Measurements from ENCODE around the gene EYA2.
A peak's percentile ranks its signal among the peaks of the same experiment; 100 is the strongest.

The EYA2 gene

GRCh38 chr20:47141941-47142773, 247.5 kb downstream of the EYA2 start:
- no peak for DNase-seq (ENCODE audit: low spot score)

- no peak for DNase-seq (ENCODE audit: low spot score)
These were observed 248.1 kb downstream of the EYA2 start for GRCh38 chr20:47142774-47143170.

GRCh38 chr20:47143657-47144056, 249.0 kb downstream of the EYA2 start:
- DNase-seq (ENCODE audit: low spot score), result no peak

GRCh38 chr20:47144463-47144862, 249.8 kb downstream of the EYA2 start:
- DNase-seq (ENCODE audit: low spot score), result no peak

GRCh38 chr20:47146686-47147085, 252.0 kb downstream of the EYA2 start:
- DNase-seq (ENCODE audit: low spot score), result no peak

GRCh38 chr20:47148059-47148458, 253.4 kb downstream of the EYA2 start:
- DNase-seq (ENCODE audit: low spot score), result no peak

GRCh38 chr20:47149939-47150338, 255.3 kb downstream of the EYA2 start:
- DNase-seq (ENCODE audit: low spot score), result no peak

- peak; percentile 52 for DNase-seq (ENCODE audit: low spot score)
These were observed 255.9 kb downstream of the EYA2 start for GRCh38 chr20:47150403-47151152.

GRCh38 chr20:47152068-47152467, 257.4 kb downstream of the EYA2 start:
- DNase-seq (ENCODE audit: low spot score), result no peak

GRCh38 chr20:47154089-47154488, 259.4 kb downstream of the EYA2 start:
- no peak for DNase-seq (ENCODE audit: low spot score)

- no peak for DNase-seq (ENCODE audit: low spot score)
These were observed 261.9 kb downstream of the EYA2 start for GRCh38 chr20:47156301-47157137.

- DNase-seq (ENCODE audit: low spot score), result no peak
These were observed 264.5 kb downstream of the EYA2 start for GRCh38 chr20:47159166-47159565.

- no peak for DNase-seq (ENCODE audit: low spot score)
These were observed 265.6 kb downstream of the EYA2 start for GRCh38 chr20:47160240-47160639.

GRCh38 chr20:47160992-47161391, 266.3 kb downstream of the EYA2 start:
- no peak for DNase-seq (ENCODE audit: low spot score)

GRCh38 chr20:47161411-47161810, 266.8 kb downstream of the EYA2 start:
- no peak for DNase-seq (ENCODE audit: low spot score)

GRCh38 chr20:47164140-47164539, 269.5 kb downstream of the EYA2 start:
- DNase-seq (ENCODE audit: low spot score), result no peak

- DNase-seq (ENCODE audit: low spot score), result no peak
These were observed 270.8 kb downstream of the EYA2 start for GRCh38 chr20:47165376-47165865.

GRCh38 chr20:47167846-47168245, 273.2 kb downstream of the EYA2 start:
- no peak for DNase-seq (ENCODE audit: low spot score)

GRCh38 chr20:47172579-47172978, 277.9 kb downstream of the EYA2 start:
- DNase-seq (ENCODE audit: low spot score), result no peak

GRCh38 chr20:47173596-47174216, 279.1 kb downstream of the EYA2 start:
- no peak for DNase-seq (ENCODE audit: low spot score)

GRCh38 chr20:47174456-47175243, 280.0 kb downstream of the EYA2 start:
- no peak for DNase-seq (ENCODE audit: low spot score)
